GM12878 (cell line): ENCODE measurements around the gene TMEM150C. TPM values are rescaled to one million over a fixed set of nuclear protein-coding genes. Genes with fewer than 3 reads are reported as not detected.

Source experiments
- ATAC-seq: fragments of 200-7000 bp; cut with Tn5 transposase; 3 replicates; pipeline ENCODE4 v1.9.1; 2020; ENCODE audit warnings: mild to moderate bottlenecking, moderate library complexity
- Bru-seq: library from RNA; stranded (reverse); fragments of 400-500 nt; gene quantifications from one replicate; lab custom pipeline; 2021; lab: Mats Ljungman, UMichigan
- BruChase-seq, 2 experiments: library from RNA; stranded (reverse); fragments of 400-500 nt; gene quantifications; one replicate each; lab custom pipeline; 2021; lab: Mats Ljungman, UMichigan
- BruUV-seq: library from RNA; stranded (reverse); fragments of 400-500 nt; replicated peaks from 2 replicates; lab custom pipeline; 2021; lab: Mats Ljungman, UMichigan
- CTCF ChIA-PET: fragments of 300-600 bp; sonication (Branson Sonifier 250); formaldehyde crosslinking; extraction: SDS; loops from one replicate; lab custom pipeline; 2021; ENCODE audit warnings: inconsistent platforms; lab: Yijun Ruan, JAX
- POLR2A ChIA-PET: fragments of 350-600 bp; formaldehyde crosslinking; extraction: SDS; loops from one replicate; lab custom pipeline; 2021; ENCODE audit warnings: inconsistent platforms; lab: Charles Lee
- RAD21 ChIA-PET: fragments of 300-600 bp; sonication (Branson Sonifier 250); formaldehyde crosslinking; loops from one replicate; lab custom pipeline; 2023; ENCODE audit warnings: antibody characterized with exemption; ENCODE audit not compliant: unreplicated experiment; lab: Charles Lee
- SMC1A ChIA-PET: fragments of 300-600 bp; sonication (Branson Sonifier 250); formaldehyde crosslinking; loops from one replicate; lab custom pipeline; 2023; ENCODE audit not compliant: unreplicated experiment, uncharacterized antibody; lab: Charles Lee
- DNase-seq: peaks from one replicate; pipeline ENCODE4 v3.0.0-alpha.2; 2011; ENCODE audit warnings: low read depth, low spot score
- FAIRE-seq: peaks from 3 replicates; lab custom pipeline; 2011; peaks lifted over from hg19 to GRCh38; lab: Jason Lieb, UNC
- H2AFZ ChIP-seq: 2 replicates; pipeline ENCODE4 v1.6.0; 2011; ENCODE audit warnings: low read depth, low read length, control low read depth; ENCODE audit not compliant: control insufficient read depth
- H3K27ac ChIP-seq: 2 replicates; pipeline ENCODE4 v1.5.1; 2011; ENCODE audit warnings: control low read depth; ENCODE audit not compliant: control insufficient read depth, insufficient read depth
- H3K27me3 ChIP-seq, 2 experiments: replicated peaks in 1 of 2; 2 replicates each; pipeline versions ENCODE4 v1.6.0 to v1.6.1; 2011; ENCODE audit warnings: low read length in 1 of 2; ENCODE audit not compliant: control insufficient read depth in 2 of 2, insufficient read depth in 2 of 2
- H3K36me3 ChIP-seq, 2 experiments: 2 replicates each; pipeline ENCODE4 v1.5.1; 2011; ENCODE audit warnings: low read length in 1 of 2; ENCODE audit not compliant: control insufficient read depth in 2 of 2, insufficient read depth in 2 of 2
- H3K4me1 ChIP-seq: 2 replicates; pipeline ENCODE4 v1.6.1; 2011; ENCODE audit warnings: mild to moderate bottlenecking, low read length, moderate library complexity, mixed read lengths; ENCODE audit not compliant: control insufficient read depth, insufficient read depth
- H3K4me2 ChIP-seq: 2 replicates; pipeline ENCODE4 v1.6.0; 2011; ENCODE audit warnings: control low read depth; ENCODE audit not compliant: control insufficient read depth, insufficient read depth
- H3K4me3 ChIP-seq: fragments of 200-600 bp; sonication (generic); 2 replicates; pipeline ENCODE4 v1.5.1; 2016
- H3K79me2 ChIP-seq: 2 replicates; pipeline ENCODE4 v1.6.0; 2011; ENCODE audit warnings: low read length; ENCODE audit not compliant: control insufficient read depth, insufficient read depth
- H3K9ac ChIP-seq: 2 replicates; pipeline ENCODE4 v1.8.0; 2011; ENCODE audit warnings: low read length, control low read depth, mixed read lengths; ENCODE audit not compliant: control insufficient read depth, insufficient read depth
- H3K9me3 ChIP-seq: replicated peaks from 3 replicates; pipeline ENCODE4 v1.5.1; 2011; ENCODE audit warnings: mild to moderate bottlenecking, low read length; ENCODE audit not compliant: control insufficient read depth, insufficient read depth
- H4K20me1 ChIP-seq: 2 replicates; pipeline ENCODE4 v1.6.0; 2011; ENCODE audit not compliant: control insufficient read depth, insufficient read depth
- CBFB ChIP-seq: IDR thresholded peaks from 2 replicates; pipeline ENCODE4 v1.6.1; 2016; ENCODE audit warnings: antibody characterized with exemption, low read depth
- CHD1 ChIP-seq: IDR thresholded peaks from 2 replicates; pipeline ENCODE4 v1.6.1; 2012; ENCODE audit warnings: low read depth, low read length, improper control_type of control experiment
- CHD2 ChIP-seq: IDR thresholded peaks from 2 replicates; pipeline ENCODE4 v1.6.1; 2011; ENCODE audit warnings: low read depth, low read length, improper control_type of control experiment, borderline replicate concordance
- CHD4 ChIP-seq: fragments of 200-600 bp; sonication (generic); IDR thresholded peaks from 2 replicates; pipeline ENCODE4 v1.6.1; 2016; ENCODE audit warnings: mild to moderate bottlenecking
- E2F8 ChIP-seq: fragments of 450-650 bp; IDR thresholded peaks from 2 replicates; pipeline ENCODE4 v1.6.1; 2018; ENCODE audit warnings: mild to moderate bottlenecking, low read depth, moderate library complexity; ENCODE audit not compliant: partially characterized antibody
- HDAC2 ChIP-seq: fragments of 200-600 bp; sonication (generic); IDR thresholded peaks from 2 replicates; pipeline ENCODE4 v1.6.1; 2017
- HDGF ChIP-seq: fragments of 450-650 bp; IDR thresholded peaks from 2 replicates; pipeline ENCODE4 v1.6.1; 2016; ENCODE audit warnings: antibody characterized with exemption
- MEF2B ChIP-seq: fragments of 450-650 bp; IDR thresholded peaks from 2 replicates; pipeline ENCODE4 v1.6.1; 2018; ENCODE audit warnings: mild to moderate bottlenecking, moderate library complexity; ENCODE audit not compliant: partially characterized antibody, poor library complexity, severe bottlenecking
- NFXL1 ChIP-seq: fragments of 450-650 bp; IDR thresholded peaks from 2 replicates; pipeline ENCODE4 v1.6.1; 2017; ENCODE audit warnings: antibody characterized with exemption, mild to moderate bottlenecking, borderline replicate concordance
- NFYB ChIP-seq: IDR thresholded peaks from 2 replicates; pipeline ENCODE4 v1.6.1; 2011; ENCODE audit warnings: low read depth, mild to moderate bottlenecking, low read length, improper control_type of control experiment, moderate library complexity; ENCODE audit not compliant: insufficient read depth
- POLR2A ChIP-seq: IDR thresholded peaks from 2 replicates; pipeline ENCODE4 v1.6.1; 2011; ENCODE audit warnings: low read depth, mild to moderate bottlenecking, low read length
- POLR2AphosphoS2 ChIP-seq: IDR thresholded peaks from 2 replicates; pipeline ENCODE4 v1.6.1; 2011; ENCODE audit warnings: low read depth, mild to moderate bottlenecking, low read length, improper control_type of control experiment, moderate library complexity
- RBBP5 ChIP-seq: fragments of 200-600 bp; sonication (generic); conservative IDR thresholded peaks from 2 replicates; pipeline ENCODE4 v1.6.1; 2016
- TCF7 ChIP-seq: IDR thresholded peaks from 2 replicates; pipeline ENCODE4 v1.6.1; 2014; ENCODE audit warnings: antibody characterized with exemption, borderline replicate concordance
- WGBS: methylation state at CpG from one replicate; pipeline ENCODE4 v1.1.6; 2016; ENCODE audit warnings: low lambda C conversion rate; ENCODE audit not compliant: insufficient replicate concordance, insufficient coverage; ENCODE audit errors: missing lambda C conversion rate; 5-methylcytosine and 5-hydroxymethylcytosine counted together
- in situ Hi-C: fragments of 300-500 bp; cut with MboI; formaldehyde crosslinking; loops from 9 replicates; pipeline ENCODE4 v1.14.3; 2018; ENCODE audit warnings: mixed read lengths
- intact Hi-C: fragments of 100-400 bp; cut with micrococcal nuclease; formaldehyde crosslinking; loops from one replicate; pipeline ENCODE4 v1.14.2; 2022; ENCODE audit not compliant: unreplicated experiment
- long read RNA-seq, 2 experiments: library from polyadenylated mRNA; unstranded; transcript quantifications; one replicate each; pipeline ENCODE4 v2.0.0, GENCODE V29; 2019 to 2020
- polyA minus RNA-seq, 3 experiments: library from RNA; depleted of rRNA, polyadenylated mRNA; stranded (reverse); fragments of >200 nt; gene quantifications; 2 replicates each; pipeline ENCODE4 v1.2.3, GENCODE V29; 2011
- polyA plus RNA-seq, 11 experiments: library from polyadenylated mRNA; depleted of rRNA in 4 of 11; unstranded in 6 of 11; stranded (reverse) in 5 of 11; fragments of >200 nt; fragmentation: Nextera tagmentation in 4 of 11; fragmentation: Illumina TruSeq in 1 of 11; extraction: Ambion mirVana in 4 of 11; extraction: Trizol in 1 of 11; gene quantifications; 1 replicate in 1 of 11; 2 replicates in 10 of 11; pipeline versions ENCODE4 v1.2.1 to v1.2.3, GENCODE V29; 2011 to 2016; ENCODE audit warnings: inconsistent platforms in 2 of 11, missing spikeins in 2 of 11, low read depth in 1 of 11
- total RNA-seq, 4 experiments: library from RNA; depleted of rRNA in 3 of 4; stranded (reverse); fragments of >200 nt in 3 of 4; fragmentation: Illumina TruSeq in 1 of 4; extraction: Trizol in 1 of 4; gene quantifications; 2 replicates each; pipeline versions ENCODE4 v1.2.1 to v1.2.3, GENCODE V29; 2013 to 2021
- TF ChIP-seq, protein P1 (sequence below): fragments of 450-650 bp; IDR thresholded peaks from 2 replicates; pipeline ENCODE4 v1.6.1; 2016; ENCODE audit warnings: mild to moderate bottlenecking
- TF ChIP-seq, protein P2 (sequence below): fragments of 450-650 bp; IDR thresholded peaks from 2 replicates; pipeline ENCODE4 v1.6.1; 2017; ENCODE audit warnings: mild to moderate bottlenecking

Gene TMEM150C
- total RNA-seq (2013; cell fraction: nucleolus; rRNA removed) = not detected in 2 replicates
- total RNA-seq (2014; rRNA removed) (0.05 TPM in 1 of 2 replicates, not detected in the other), total RNA-seq (2014; rRNA removed; fragmentation: Illumina TruSeq; extraction: Trizol) (0.04 and 0.09 TPM in 2 replicates), total RNA-seq (2021) (0.13 TPM in 2 replicates), polyA plus RNA-seq (2011; rRNA removed) (not detected in 2 replicates), polyA plus RNA-seq (2014; fragmentation: Illumina TruSeq; extraction: Trizol) (0.06 and 0.13 TPM in 2 replicates), polyA plus RNA-seq (2014; fragmentation: Nextera tagmentation; extraction: Ambion mirVana) (under 1 TPM; 0.05 to 0.21 TPM), polyA plus RNA-seq (2014; rRNA removed) (0.04 and 0.27 TPM in 2 replicates), polyA plus RNA-seq (2016; fragmentation: Nextera tagmentation; extraction: Ambion mirVana) (under 1 TPM; 0.77 to 0.78 TPM), polyA minus RNA-seq (2011; rRNA and poly(A)+ RNA removed) (not detected in 2 replicates), Bru-seq, nascent RNA (percentile 1 among the genes with signal in this experiment), BruChase-seq, experiment 1, labeled RNA remaining after a 6-hour chase (percentile 3 among the genes with signal in this experiment), BruChase-seq, experiment 2, labeled RNA remaining after a 2-hour chase (percentile 9 among the genes with signal in this experiment)
- polyA plus RNA-seq (2011; ENCODE audit: low read depth) = not detected
- polyA plus RNA-seq (2011; cell fraction: cytosol; rRNA removed) = not detected in 2 replicates
- not detected in 2 replicates for polyA plus RNA-seq (2011; cell fraction: nucleus; rRNA removed)
- polyA plus RNA-seq (2012) = 0.05 and 0.08 TPM in 2 replicates
- not detected in 2 replicates for polyA minus RNA-seq (2011; cell fraction: cytosol; rRNA and poly(A)+ RNA removed)
- polyA minus RNA-seq (2011; cell fraction: nucleus; rRNA and poly(A)+ RNA removed) = not detected in 2 replicates
- long read RNA-seq, experiment 1 = 0 reads
- long read RNA-seq, experiment 2 = 0 reads

- POLR2A ChIA-PET = no interaction called here
- TF ChIP-seq, protein P1, sequence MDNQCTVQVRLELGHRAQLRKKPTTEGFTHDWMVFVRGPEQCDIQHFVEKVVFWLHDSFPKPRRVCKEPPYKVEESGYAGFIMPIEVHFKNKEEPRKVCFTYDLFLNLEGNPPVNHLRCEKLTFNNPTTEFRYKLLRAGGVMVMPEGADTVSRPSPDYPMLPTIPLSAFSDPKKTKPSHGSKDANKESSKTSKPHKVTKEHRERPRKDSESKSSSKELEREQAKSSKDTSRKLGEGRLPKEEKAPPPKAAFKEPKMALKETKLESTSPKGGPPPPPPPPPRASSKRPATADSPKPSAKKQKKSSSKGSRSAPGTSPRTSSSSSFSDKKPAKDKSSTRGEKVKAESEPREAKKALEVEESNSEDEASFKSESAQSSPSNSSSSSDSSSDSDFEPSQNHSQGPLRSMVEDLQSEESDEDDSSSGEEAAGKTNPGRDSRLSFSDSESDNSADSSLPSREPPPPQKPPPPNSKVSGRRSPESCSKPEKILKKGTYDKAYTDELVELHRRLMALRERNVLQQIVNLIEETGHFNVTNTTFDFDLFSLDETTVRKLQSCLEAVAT = no peak
- no peak for TF ChIP-seq TCF7
- no peak for TF ChIP-seq CHD1
- TF ChIP-seq CHD2 = no peak
- TF ChIP-seq POLR2A = no peak
- TF ChIP-seq, protein P2, sequence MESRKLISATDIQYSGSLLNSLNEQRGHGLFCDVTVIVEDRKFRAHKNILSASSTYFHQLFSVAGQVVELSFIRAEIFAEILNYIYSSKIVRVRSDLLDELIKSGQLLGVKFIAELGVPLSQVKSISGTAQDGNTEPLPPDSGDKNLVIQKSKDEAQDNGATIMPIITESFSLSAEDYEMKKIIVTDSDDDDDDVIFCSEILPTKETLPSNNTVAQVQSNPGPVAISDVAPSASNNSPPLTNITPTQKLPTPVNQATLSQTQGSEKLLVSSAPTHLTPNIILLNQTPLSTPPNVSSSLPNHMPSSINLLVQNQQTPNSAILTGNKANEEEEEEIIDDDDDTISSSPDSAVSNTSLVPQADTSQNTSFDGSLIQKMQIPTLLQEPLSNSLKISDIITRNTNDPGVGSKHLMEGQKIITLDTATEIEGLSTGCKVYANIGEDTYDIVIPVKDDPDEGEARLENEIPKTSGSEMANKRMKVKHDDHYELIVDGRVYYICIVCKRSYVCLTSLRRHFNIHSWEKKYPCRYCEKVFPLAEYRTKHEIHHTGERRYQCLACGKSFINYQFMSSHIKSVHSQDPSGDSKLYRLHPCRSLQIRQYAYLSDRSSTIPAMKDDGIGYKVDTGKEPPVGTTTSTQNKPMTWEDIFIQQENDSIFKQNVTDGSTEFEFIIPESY = no peak
- no peak for TF ChIP-seq MEF2B
- no peak for TF ChIP-seq NFYB
- no peak for TF ChIP-seq RBBP5
- no peak for TF ChIP-seq CBFB
- TF ChIP-seq E2F8 = no peak
- TF ChIP-seq HDAC2 = no peak
- TF ChIP-seq HDGF = no peak
- no peak for TF ChIP-seq CHD4
- TF ChIP-seq POLR2AphosphoS2 = no peak
- TF ChIP-seq NFXL1 = no peak
Observed at GRCh38 chr4:82561786-82562563, at the start of gene TMEM150C. TMEM150C (minus strand) TSS chr4:82561988; CDS start chr4:82504657, 57,331 bp downstream.

More at GRCh38 chr4:82561786-82562563, at the start of gene TMEM150C:
- Histone ChIP-seq H2AFZ (no peak within 1 kb of the TSS), H3K9ac (no peak within 1 kb of the TSS), H3K4me2 (no peak within 1 kb of the TSS), H3K4me1 (no peaks in the 10 kb centered on the region), H3K9me3 (no peaks in the 10 kb centered on the region), H3K27ac (no peak within 1 kb of the TSS), H3K79me2 (no peaks in the 10 kb centered on the region), H3K4me3 (no peak within 1 kb of the TSS), H3K36me3 (no peaks in the 10 kb centered on the region), H3K27me3 (peaks cover 1 to 13% of the 10 kb centered on the region in 2 experiments), H4K20me1 (no peaks in the 10 kb centered on the region)
- ATAC-seq (no peak), DNase-seq (no peak), FAIRE-seq (no peak)
- CTCF ChIA-PET = no interaction called here
- intact Hi-C loops (no loop called here), in situ Hi-C loops (no loop called here)
- 10% methylated on average over 41 of the region's 62 CpGs for WGBS
- no TSS peak for BruUV-seq
- SMC1A ChIA-PET = no interaction called here
- RAD21 ChIA-PET = no interaction called here
